ENCODE measurements around the gene OBSL1. TPM values are rescaled to one million over a fixed set of nuclear protein-coding genes. Genes with fewer than 3 reads are reported as not detected.

Gene OBSL1
- polyA plus RNA-seq, 3 donors, result 0.09 TPM; not detected in 2

DNA sequence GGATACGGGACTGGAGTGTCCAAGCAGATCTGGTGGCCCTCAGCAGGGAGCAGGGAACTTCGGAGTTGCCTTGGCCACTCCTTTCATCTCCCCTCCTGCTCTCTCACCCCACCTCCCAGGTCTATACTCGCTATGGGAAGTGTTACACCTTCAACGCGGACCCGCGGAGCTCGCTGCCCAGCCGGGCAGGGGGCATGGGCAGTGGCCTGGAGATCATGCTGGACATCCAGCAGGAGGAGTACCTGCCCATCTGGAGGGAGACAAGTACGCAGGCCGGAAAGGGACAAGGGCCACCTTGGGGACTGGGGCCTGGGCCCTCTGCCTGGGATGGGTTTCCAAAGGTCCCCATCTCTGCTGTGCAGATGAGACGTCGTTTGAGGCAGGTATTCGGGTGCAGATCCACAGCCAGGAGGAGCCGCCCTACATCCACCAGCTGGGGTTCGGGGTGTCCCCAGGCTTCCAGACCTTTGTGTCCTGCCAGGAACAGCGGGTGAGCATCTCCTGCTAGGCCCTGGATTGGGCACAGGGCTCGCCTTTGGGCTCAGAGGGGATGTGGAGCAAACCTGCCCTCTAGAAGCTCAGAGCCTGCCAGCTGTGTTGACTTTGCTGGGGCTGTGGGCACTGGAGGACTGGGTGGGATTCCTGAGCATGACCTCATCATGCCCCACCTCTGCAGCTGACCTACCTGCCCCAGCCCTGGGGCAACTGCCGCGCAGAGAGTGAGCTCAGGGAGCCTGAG lies 39.5 kb downstream of the OBSL1 start:
- no peaks in the 10 kb centered on the region for H3K36me3 ChIP-seq (replicated peaks in 1 of 2; ENCODE audit: control insufficient read depth in 1 of 2, insufficient read depth in 2 of 2, low read length in 2 of 2)
- Mint-ChIP-seq H3K4me3 (peak overlapping the region in 1 of 2 donors; percentile 40), H3K9me3 (peaks cover 0 to 2% (median 0%) of the 10 kb centered on the region in 7 donors), H3K27me3 (ENCODE audit: low read depth in 3 of 3) (peaks cover 42 to 49% (median 47%) of the 10 kb centered on the region in 3 donors), H3K36me3 (no peaks in the 10 kb centered on the region), H3K4me1 (no peaks in the 10 kb centered on the region), H3K27ac (no peak overlapping the region)
- no peak overlapping the region for H2AFZ ChIP-seq (ENCODE audit: insufficient read depth, low read depth, low read length, poor library complexity, severe bottlenecking)
- no peak overlapping the region for H3K4me2 ChIP-seq (replicated peaks; ENCODE audit: extremely low read depth, low read length, poor library complexity, severe bottlenecking)
- H3K9ac ChIP-seq (ENCODE audit: insufficient read depth, low read length, poor library complexity, severe bottlenecking), result no peak overlapping the region
- no peaks in the 10 kb centered on the region for H3K9me3 ChIP-seq (replicated peaks in 1 of 2; ENCODE audit: control insufficient read depth in 1 of 2, insufficient read depth in 1 of 2, low read length in 2 of 2)
- intact Hi-C loops (cut with micrococcal nuclease), result loop anchor here (2.0 to 5.0 kb wide), 4 partner anchors 35 to 129 kb away; partner anchors contain the start of gene GMPPA (in 1 of the 2)
- no peaks in the 10 kb centered on the region for H4K20me1 ChIP-seq (ENCODE audit: insufficient read depth, low read length)
- WGBS (ENCODE audit: insufficient coverage), result 84% methylated on average over 20 of the region's 20 CpGs
- no peak for DNase-seq
- H3K27ac ChIP-seq (ENCODE audit: low read depth in 1 of 2, low read length in 2 of 2), result no peak overlapping the region
- TF ChIP-seq, protein P1, sequence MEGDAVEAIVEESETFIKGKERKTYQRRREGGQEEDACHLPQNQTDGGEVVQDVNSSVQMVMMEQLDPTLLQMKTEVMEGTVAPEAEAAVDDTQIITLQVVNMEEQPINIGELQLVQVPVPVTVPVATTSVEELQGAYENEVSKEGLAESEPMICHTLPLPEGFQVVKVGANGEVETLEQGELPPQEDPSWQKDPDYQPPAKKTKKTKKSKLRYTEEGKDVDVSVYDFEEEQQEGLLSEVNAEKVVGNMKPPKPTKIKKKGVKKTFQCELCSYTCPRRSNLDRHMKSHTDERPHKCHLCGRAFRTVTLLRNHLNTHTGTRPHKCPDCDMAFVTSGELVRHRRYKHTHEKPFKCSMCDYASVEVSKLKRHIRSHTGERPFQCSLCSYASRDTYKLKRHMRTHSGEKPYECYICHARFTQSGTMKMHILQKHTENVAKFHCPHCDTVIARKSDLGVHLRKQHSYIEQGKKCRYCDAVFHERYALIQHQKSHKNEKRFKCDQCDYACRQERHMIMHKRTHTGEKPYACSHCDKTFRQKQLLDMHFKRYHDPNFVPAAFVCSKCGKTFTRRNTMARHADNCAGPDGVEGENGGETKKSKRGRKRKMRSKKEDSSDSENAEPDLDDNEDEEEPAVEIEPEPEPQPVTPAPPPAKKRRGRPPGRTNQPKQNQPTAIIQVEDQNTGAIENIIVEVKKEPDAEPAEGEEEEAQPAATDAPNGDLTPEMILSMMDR (IDR thresholded peaks at IDR 0.05), result no peak
- peaks cover 13 to 20% of the 10 kb centered on the region in 2 donors for H3K27me3 ChIP-seq (ENCODE audit: control insufficient read depth in 2 of 2, insufficient read depth in 2 of 2, low read length in 2 of 2)
- H3K79me2 ChIP-seq (ENCODE audit: insufficient read depth, low read length), result no peaks in the 10 kb centered on the region
- no peak overlapping the region for H3K4me3 ChIP-seq (replicated peaks in 1 of 3; ENCODE audit: low read depth in 2 of 3, low read length in 3 of 3)
- no peaks in the 10 kb centered on the region for H3K4me1 ChIP-seq (ENCODE audit: control insufficient read depth in 1 of 2, insufficient read depth in 2 of 2, low read length in 2 of 2)

DNA sequence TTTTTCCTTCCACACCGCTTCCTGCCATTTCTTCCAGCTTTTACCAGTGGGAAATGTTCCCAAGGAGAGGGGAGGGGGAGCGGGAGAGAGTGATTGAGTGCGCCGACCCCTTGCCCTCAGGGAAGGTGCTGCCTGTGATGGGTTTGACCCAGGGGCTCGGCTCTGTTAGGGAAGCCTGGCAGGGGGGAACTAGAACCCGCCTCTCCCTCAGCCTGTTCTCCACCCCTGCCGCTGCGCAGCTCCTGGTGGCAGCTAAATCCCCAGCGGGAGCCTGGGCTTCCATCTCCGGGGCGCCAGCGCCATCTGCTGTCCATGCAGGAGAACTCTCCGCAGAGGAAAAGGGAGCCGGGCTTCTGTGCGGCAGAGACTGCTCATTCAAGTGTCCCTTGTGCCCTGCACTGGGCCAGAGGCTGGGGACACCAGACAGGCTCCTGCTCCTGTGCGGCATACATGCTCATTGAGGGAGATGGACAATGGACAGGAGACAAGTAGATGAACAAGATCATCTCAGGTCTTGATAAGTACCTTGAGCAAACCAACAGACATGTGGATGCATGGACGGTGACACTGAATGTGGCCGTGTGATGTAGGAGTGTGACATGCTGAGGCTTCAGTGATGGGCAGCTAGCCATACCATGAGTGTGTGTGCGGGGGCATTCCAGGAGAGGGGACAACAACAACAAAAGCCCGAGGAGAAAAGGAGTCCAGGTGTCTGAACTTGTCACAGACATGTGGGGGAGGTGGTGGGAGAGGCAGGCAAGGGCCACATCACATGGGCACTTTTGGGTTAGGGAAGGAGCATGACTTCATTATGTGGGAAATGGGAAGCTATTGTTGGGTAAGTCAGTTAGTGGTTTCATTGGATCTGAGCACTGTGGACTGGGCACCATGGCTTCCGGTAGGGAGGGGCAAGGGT lies 41.0 kb downstream of the OBSL1 start:
- Histone ChIP-seq H3K36me3 (replicated peaks in 1 of 2; ENCODE audit: control insufficient read depth in 1 of 2, insufficient read depth in 2 of 2, low read length in 2 of 2) (no peaks in the 10 kb centered on the region), H3K27me3 (ENCODE audit: control insufficient read depth in 2 of 2, insufficient read depth in 2 of 2, low read length in 2 of 2) (peaks cover 15 to 34% of the 10 kb centered on the region in 2 donors), H3K9me3 (replicated peaks in 1 of 2; ENCODE audit: control insufficient read depth in 1 of 2, insufficient read depth in 1 of 2, low read length in 2 of 2) (no peaks in the 10 kb centered on the region), H3K9ac (ENCODE audit: insufficient read depth, low read length, poor library complexity, severe bottlenecking) (no peak overlapping the region), H3K4me1 (ENCODE audit: control insufficient read depth in 1 of 2, insufficient read depth in 2 of 2, low read length in 2 of 2) (no peaks in the 10 kb centered on the region), H3K4me3 (replicated peaks in 1 of 3; ENCODE audit: low read depth in 2 of 3, low read length in 3 of 3) (no peak overlapping the region), H3K4me2 (replicated peaks; ENCODE audit: extremely low read depth, low read length, poor library complexity, severe bottlenecking) (no peak overlapping the region), H3K27ac (ENCODE audit: low read depth in 1 of 2, low read length in 2 of 2) (no peak overlapping the region), H4K20me1 (ENCODE audit: insufficient read depth, low read length) (no peaks in the 10 kb centered on the region), H2AFZ (ENCODE audit: insufficient read depth, low read depth, low read length, poor library complexity, severe bottlenecking) (no peak overlapping the region), H3K79me2 (ENCODE audit: insufficient read depth, low read length) (no peaks in the 10 kb centered on the region)
- Mint-ChIP-seq H3K27me3 (ENCODE audit: low read depth in 3 of 3) (peaks cover 51 to 60% (median 58%) of the 10 kb centered on the region in 3 donors), H3K4me3 (peak overlapping the region in 1 of 2 donors; percentile 65), H3K36me3 (no peaks in the 10 kb centered on the region), H3K9me3 (peaks cover 0 to 2% (median 0%) of the 10 kb centered on the region in 7 donors), H3K27ac (peak overlapping the region in 1 of 7 donors; percentile 70), H3K4me1 (no peaks in the 10 kb centered on the region)
- peak; percentile 70 to 82 (median 78) for DNase-seq
- TF ChIP-seq, protein P1 (IDR thresholded peaks at IDR 0.05), result peak; percentile 93
- intact Hi-C loops (cut with micrococcal nuclease), result loop anchor here (1.0 to 5.0 kb wide), 5 partner anchors 33 to 128 kb away; partner anchors contain the start of gene GMPPA (in 1 of the 2)
- WGBS (ENCODE audit: insufficient coverage), result 23% methylated on average over 13 of the region's 21 CpGs

Data from CD14-positive monocyte (primary cell).